TTC549 (cell line): ENCODE results near the gene MRPL42.
"Not testable (repeated sequence)": the region's sequence is repeated elsewhere in the genome, so short reads cannot be mapped to it uniquely, and the experiment has no call there.

Source experiments
- FAIRE-seq: peaks from 2 replicates; lab custom pipeline; 2012; peaks lifted over from hg19 to GRCh38; lab: Jason Lieb, UNC

Gene MRPL42

GRCh38 chr12:93447555-93448290, 19.6 kb upstream of the MRPL42 start:
- FAIRE-seq = no peak

- FAIRE-seq = no peak
These were observed 18.5 kb upstream of the MRPL42 start for GRCh38 chr12:93448796-93449195.

- FAIRE-seq = no peak
These were observed 18.0 kb upstream of the MRPL42 start for GRCh38 chr12:93449277-93449676.

GRCh38 chr12:93451423-93452158, 15.7 kb upstream of the MRPL42 start:
- no peak for FAIRE-seq

GRCh38 chr12:93453633-93454032, 13.7 kb upstream of the MRPL42 start:
- no peak for FAIRE-seq

GRCh38 chr12:93456077-93456476, 11.2 kb upstream of the MRPL42 start:
- FAIRE-seq = no peak

- no peak for FAIRE-seq
These were observed 8.2 kb upstream of the MRPL42 start for GRCh38 chr12:93459097-93459496.

- FAIRE-seq = no peak
These were observed 7.3 kb upstream of the MRPL42 start for GRCh38 chr12:93460003-93460402.

GRCh38 chr12:93460902-93461301, 6.4 kb upstream of the MRPL42 start:
- no peak for FAIRE-seq

GRCh38 chr12:93461503-93461902, 5.8 kb upstream of the MRPL42 start:
- no peak for FAIRE-seq

GRCh38 chr12:93465841-93466240, 1.5 kb upstream of the MRPL42 start:
- FAIRE-seq = no peak

- no peak for FAIRE-seq
These were observed 526 bp upstream of the MRPL42 start for GRCh38 chr12:93466625-93467350.

GRCh38 chr12:93468008-93468371, 676 bp downstream of the MRPL42 start:
- no peak for FAIRE-seq

GRCh38 chr12:93469386-93469785, 2.1 kb downstream of the MRPL42 start:
- FAIRE-seq = no peak

- no peak for FAIRE-seq
These were observed 9.2 kb downstream of the MRPL42 start for GRCh38 chr12:93476555-93476954.

GRCh38 chr12:93482721-93483120, 15.4 kb downstream of the MRPL42 start:
- FAIRE-seq = no peak

GRCh38 chr12:93483151-93483807, 16.0 kb downstream of the MRPL42 start:
- FAIRE-seq = no peak

GRCh38 chr12:93484315-93484981, 17.1 kb downstream of the MRPL42 start:
- no peak for FAIRE-seq

- FAIRE-seq = not testable (repeated sequence)
These were observed 25.5 kb downstream of the MRPL42 start for GRCh38 chr12:93492808-93493207.

- no peak for FAIRE-seq
These were observed 26.8 kb downstream of the MRPL42 start for GRCh38 chr12:93494096-93494495.

GRCh38 chr12:93497456-93497855, 30.1 kb downstream of the MRPL42 start:
- FAIRE-seq = no peak

- FAIRE-seq = not testable (repeated sequence)
These were observed 31.5 kb downstream of the MRPL42 start for GRCh38 chr12:93498813-93499212.
